Body of pancreas (tissue), 4 donors: Measurements from ENCODE around the gene PRAME.

Source experiments
- POLR2A ChIP-seq, 3 donors: fragments of 450-650 bp; IDR thresholded peaks; one replicate each; pipeline ENCODE4 v1.6.1; 2016; ENCODE audit warnings: antibody characterized with exemption in 3 of 3, mild to moderate bottlenecking in 2 of 3
- TF ChIP-seq, protein P1 (sequence below), 7 experiments: fragments of 450-650 bp in 4 of 7; fragments of 200-600 bp in 3 of 7; sonication (generic) in 3 of 7; IDR thresholded peaks; one replicate each; pipeline ENCODE4 v1.5.1; 2016 to 2019; ENCODE audit warnings: antibody characterized with exemption in 7 of 7

GRCh38 chr22:22604326-22605073 lies 45.4 kb upstream of the PRAME start:
- TF ChIP-seq, protein P1, sequence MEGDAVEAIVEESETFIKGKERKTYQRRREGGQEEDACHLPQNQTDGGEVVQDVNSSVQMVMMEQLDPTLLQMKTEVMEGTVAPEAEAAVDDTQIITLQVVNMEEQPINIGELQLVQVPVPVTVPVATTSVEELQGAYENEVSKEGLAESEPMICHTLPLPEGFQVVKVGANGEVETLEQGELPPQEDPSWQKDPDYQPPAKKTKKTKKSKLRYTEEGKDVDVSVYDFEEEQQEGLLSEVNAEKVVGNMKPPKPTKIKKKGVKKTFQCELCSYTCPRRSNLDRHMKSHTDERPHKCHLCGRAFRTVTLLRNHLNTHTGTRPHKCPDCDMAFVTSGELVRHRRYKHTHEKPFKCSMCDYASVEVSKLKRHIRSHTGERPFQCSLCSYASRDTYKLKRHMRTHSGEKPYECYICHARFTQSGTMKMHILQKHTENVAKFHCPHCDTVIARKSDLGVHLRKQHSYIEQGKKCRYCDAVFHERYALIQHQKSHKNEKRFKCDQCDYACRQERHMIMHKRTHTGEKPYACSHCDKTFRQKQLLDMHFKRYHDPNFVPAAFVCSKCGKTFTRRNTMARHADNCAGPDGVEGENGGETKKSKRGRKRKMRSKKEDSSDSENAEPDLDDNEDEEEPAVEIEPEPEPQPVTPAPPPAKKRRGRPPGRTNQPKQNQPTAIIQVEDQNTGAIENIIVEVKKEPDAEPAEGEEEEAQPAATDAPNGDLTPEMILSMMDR (IDR thresholded peaks at IDR 0.05) = no peak
- no peak for TF ChIP-seq POLR2A (IDR thresholded peaks at IDR 0.05)
